SU-DHL-6 (cell line): Measurements from ENCODE around the gene WNT7A.

Source experiments
- EZH2phosphoT487 ChIP-seq: fragments of 200-600 bp; sonication (generic), shearing (Covaris generic); conservative IDR thresholded peaks from 2 replicates; pipeline ENCODE4 v1.6.1; 2018; ENCODE audit warnings: mild to moderate bottlenecking, antibody characterized with exemption, low read length, moderate library complexity, mixed read lengths
- TF ChIP-seq, protein P1 (sequence below): fragments of 200-600 bp; sonication (generic); IDR thresholded peaks from one replicate; pipeline ENCODE4 v1.5.1; 2017; ENCODE audit warnings: antibody characterized with exemption, mild to moderate bottlenecking, low read length, moderate library complexity; ENCODE audit not compliant: insufficient read depth, poor library complexity, severe bottlenecking

DNA sequence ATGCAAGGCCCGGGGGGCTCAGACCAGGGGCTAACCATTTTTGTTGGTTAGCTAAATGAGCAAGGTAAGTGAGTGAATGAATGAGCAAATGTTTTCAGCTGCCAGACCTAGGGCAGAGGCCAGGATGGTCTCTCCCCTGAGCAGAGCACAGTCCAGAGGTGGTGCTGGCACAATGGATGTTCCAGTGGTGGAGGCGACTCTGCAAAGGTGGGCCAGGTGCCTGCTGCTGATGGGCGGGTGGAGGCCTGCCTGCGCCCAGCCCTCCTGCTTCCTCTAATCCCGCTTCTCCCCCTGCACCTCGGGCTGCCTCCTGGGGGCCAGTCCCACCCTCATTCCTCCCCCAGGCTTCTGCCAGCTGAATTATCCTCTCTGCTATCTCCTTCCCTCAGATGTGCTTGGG lies 112.8 kb downstream of the WNT7A start:
- TF ChIP-seq, protein P1, sequence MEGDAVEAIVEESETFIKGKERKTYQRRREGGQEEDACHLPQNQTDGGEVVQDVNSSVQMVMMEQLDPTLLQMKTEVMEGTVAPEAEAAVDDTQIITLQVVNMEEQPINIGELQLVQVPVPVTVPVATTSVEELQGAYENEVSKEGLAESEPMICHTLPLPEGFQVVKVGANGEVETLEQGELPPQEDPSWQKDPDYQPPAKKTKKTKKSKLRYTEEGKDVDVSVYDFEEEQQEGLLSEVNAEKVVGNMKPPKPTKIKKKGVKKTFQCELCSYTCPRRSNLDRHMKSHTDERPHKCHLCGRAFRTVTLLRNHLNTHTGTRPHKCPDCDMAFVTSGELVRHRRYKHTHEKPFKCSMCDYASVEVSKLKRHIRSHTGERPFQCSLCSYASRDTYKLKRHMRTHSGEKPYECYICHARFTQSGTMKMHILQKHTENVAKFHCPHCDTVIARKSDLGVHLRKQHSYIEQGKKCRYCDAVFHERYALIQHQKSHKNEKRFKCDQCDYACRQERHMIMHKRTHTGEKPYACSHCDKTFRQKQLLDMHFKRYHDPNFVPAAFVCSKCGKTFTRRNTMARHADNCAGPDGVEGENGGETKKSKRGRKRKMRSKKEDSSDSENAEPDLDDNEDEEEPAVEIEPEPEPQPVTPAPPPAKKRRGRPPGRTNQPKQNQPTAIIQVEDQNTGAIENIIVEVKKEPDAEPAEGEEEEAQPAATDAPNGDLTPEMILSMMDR, result no peak
- TF ChIP-seq EZH2phosphoT487, result no peak
